CD4-positive, alpha-beta memory T cell (primary cell): ENCODE data around the gene THEMIS. TPM values are rescaled to one million over a fixed set of nuclear protein-coding genes. Genes with fewer than 3 reads are reported as not detected.
A peak's percentile ranks its signal among the peaks of the same experiment; 100 is the strongest.

Experiments
- CTCF ChIA-PET: fragments of 350-600 bp; sonication (Branson Sonifier 250); formaldehyde crosslinking; loops from one replicate; lab custom pipeline; 2021; ENCODE audit warnings: inconsistent platforms; ENCODE audit not compliant: partially characterized antibody; lab: Charles Lee
- POLR2A ChIA-PET: fragments of 350-600 bp; sonication (Branson Sonifier 250); formaldehyde crosslinking; loops from one replicate; lab custom pipeline; 2021; ENCODE audit not compliant: partially characterized antibody; lab: Charles Lee
- DNase-seq, 5 donors: peaks; one replicate each; pipeline versions ENCODE4 v3.0.0 to v3.0.0-alpha.2; 2020 to 2022; ENCODE audit warnings: mixed read lengths in 1 of 5
- H3K27ac ChIP-seq: one replicate; pipeline ENCODE4 v1.7.0; 2013; ENCODE audit warnings: low read depth, low read length
- H3K27me3 ChIP-seq: 2 replicates; pipeline ENCODE4 v1.7.0; 2013; ENCODE audit warnings: mild to moderate bottlenecking, low read length, moderate library complexity; ENCODE audit not compliant: insufficient read depth
- H3K36me3 ChIP-seq: 2 replicates; pipeline ENCODE4 v1.7.0; 2013; ENCODE audit warnings: mild to moderate bottlenecking, low read length, moderate library complexity; ENCODE audit not compliant: insufficient read depth
- H3K4me1 ChIP-seq: 2 replicates; pipeline ENCODE4 v1.7.0; 2013; ENCODE audit warnings: mild to moderate bottlenecking, low read length, moderate library complexity; ENCODE audit not compliant: insufficient read depth
- H3K4me3 ChIP-seq, 2 donors: one replicate each; pipeline ENCODE4 v1.7.0; 2013; ENCODE audit warnings: low read length in 2 of 2, mild to moderate bottlenecking in 1 of 2
- H3K9me3 ChIP-seq, 2 donors: one replicate each; pipeline ENCODE4 v1.7.0; 2013; ENCODE audit warnings: low read length in 2 of 2, control low read depth in 1 of 2; ENCODE audit not compliant: control insufficient read depth in 1 of 2
- H3K27ac Mint-ChIP-seq, 7 donors: one replicate each; pipeline ENCODE4 v1.8.0; 2020 to 2021; ENCODE audit warnings: mixed read lengths in 7 of 7, mild to moderate bottlenecking in 6 of 7, inconsistent platforms in 3 of 7, moderate library complexity in 3 of 7
- H3K27me3 Mint-ChIP-seq, 2 donors: one replicate each; pipeline ENCODE4 v1.8.0; 2020 to 2021; ENCODE audit warnings: mixed read lengths in 2 of 2
- H3K36me3 Mint-ChIP-seq, 2 donors: one replicate each; pipeline ENCODE4 v1.8.0; 2020 to 2021; ENCODE audit warnings: mixed read lengths in 2 of 2, inconsistent platforms in 1 of 2, mild to moderate bottlenecking in 1 of 2
- H3K4me1 Mint-ChIP-seq, 4 donors: one replicate each; pipeline ENCODE4 v1.8.0; 2020 to 2021; ENCODE audit warnings: mixed read lengths in 4 of 4, mild to moderate bottlenecking in 1 of 4
- H3K4me3 Mint-ChIP-seq, 8 donors: one replicate each; pipeline ENCODE4 v1.8.0; 2020 to 2021; ENCODE audit warnings: mixed read lengths in 8 of 8, mild to moderate bottlenecking in 7 of 8, moderate library complexity in 6 of 8, inconsistent platforms in 3 of 8
- H3K9me3 Mint-ChIP-seq, 8 donors: one replicate each; pipeline ENCODE4 v1.8.0; 2020 to 2021; ENCODE audit warnings: mixed read lengths in 8 of 8, mild to moderate bottlenecking in 5 of 8, inconsistent platforms in 3 of 8, moderate library complexity in 1 of 8
- intact Hi-C: fragments of 100-400 bp; cut with micrococcal nuclease; formaldehyde crosslinking; loops from one replicate; pipeline ENCODE4 v1.15.1; 2023
- polyA plus RNA-seq, 2 donors: library from polyadenylated mRNA; unstranded; fragments of 300-500 nt; fragmentation: Illumina TruSeq; gene quantifications; one replicate each; pipeline ENCODE4 v1.2.3, GENCODE V29; 2021
- total RNA-seq, 2 experiments: library from RNA; stranded (reverse); gene quantifications; one replicate each; pipeline ENCODE4 v1.2.3, GENCODE V29; 2021

THEMIS gene
- total and polyA plus RNA-seq, 4 experiments from 2014 or later: 58.1 to 112 (median 70.9) TPM

DNA sequence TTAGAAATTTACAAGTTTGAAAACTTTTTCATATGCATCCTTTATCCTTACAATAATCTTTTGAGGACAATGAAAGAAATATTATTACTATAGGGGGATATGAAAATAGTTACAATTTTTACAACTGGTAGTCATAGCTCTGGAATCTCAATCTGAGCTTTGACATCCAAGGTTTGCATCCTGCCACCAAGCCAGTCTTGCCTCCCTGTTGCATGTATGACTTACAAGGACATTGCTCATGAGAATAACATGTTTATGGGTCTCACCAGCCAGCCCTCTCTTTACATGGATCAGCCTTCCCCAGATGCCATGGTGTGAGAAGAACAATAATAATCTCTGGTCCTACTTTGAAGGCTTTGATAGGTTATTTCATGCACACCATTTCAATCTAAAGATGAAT is 67.5 kb downstream of the THEMIS start:
- ChIA-PET POLR2A (no interaction called here), CTCF (interaction anchor here (1.3 kb wide), 1 partner anchor 22 kb away, joined by 6 read pairs; no protein-coding TSS in a partner anchor)
- Histone ChIP-seq H3K27me3 (no peaks in the 10 kb centered on the region), H3K4me3 (no peak overlapping the region), H3K36me3 (peaks cover 5% of the 10 kb centered on the region), H3K27ac (no peak overlapping the region), H3K4me1 (peaks cover 14% of the 10 kb centered on the region), H3K9me3 (no peaks in the 10 kb centered on the region)
- Mint-ChIP-seq H3K27me3 (no peaks in the 10 kb centered on the region), H3K9me3 (no peaks in the 10 kb centered on the region), H3K4me1 (peaks cover 31 to 57% (median 43%) of the 10 kb centered on the region in 4 donors), H3K36me3 (peaks cover 45 to 62% of the 10 kb centered on the region in 2 donors), H3K27ac (peak overlapping the region in 1 of 7 donors; percentile 72), H3K4me3 (no peak overlapping the region)
- intact Hi-C loops: no loop called here
- no peak for DNase-seq

DNA sequence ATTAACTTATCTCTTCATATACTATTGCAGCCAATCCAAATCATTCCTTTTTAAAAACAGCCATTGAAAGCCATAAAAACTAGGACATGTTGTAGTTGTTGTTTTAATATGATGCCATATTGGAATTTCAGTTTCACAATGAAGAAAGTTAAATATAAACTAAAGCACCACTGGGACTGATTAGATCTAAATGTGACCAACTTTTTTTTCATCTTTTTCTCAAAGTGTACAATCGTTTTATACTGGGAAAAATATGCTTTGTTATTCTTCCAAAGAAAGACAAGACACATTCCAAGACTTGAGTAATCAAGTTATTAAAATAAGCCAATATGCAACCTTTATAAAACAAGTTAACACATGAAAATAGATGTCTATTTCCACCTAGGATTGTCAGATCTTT is 68.5 kb downstream of the THEMIS start:
- H3K4me1 ChIP-seq: peaks cover 14% of the 10 kb centered on the region
- H3K27me3 ChIP-seq: no peaks in the 10 kb centered on the region
- ChIA-PET POLR2A (no interaction called here), CTCF (no interaction called here)
- H3K9me3 ChIP-seq: no peaks in the 10 kb centered on the region
- H3K27ac Mint-ChIP-seq: no peak overlapping the region
- H3K36me3 Mint-ChIP-seq: peaks cover 55 to 70% of the 10 kb centered on the region in 2 donors
- intact Hi-C loops: no loop called here
- H3K9me3 Mint-ChIP-seq: no peaks in the 10 kb centered on the region
- no peak overlapping the region for H3K27ac ChIP-seq
- peaks cover 5% of the 10 kb centered on the region for H3K36me3 ChIP-seq
- H3K4me3 Mint-ChIP-seq: peak overlapping the region in 1 of 8 donors; percentile 30
- no peak overlapping the region for H3K4me3 ChIP-seq
- peaks cover 40 to 66% (median 50%) of the 10 kb centered on the region in 4 donors for H3K4me1 Mint-ChIP-seq
- no peak for DNase-seq
- H3K27me3 Mint-ChIP-seq: no peaks in the 10 kb centered on the region

DNA sequence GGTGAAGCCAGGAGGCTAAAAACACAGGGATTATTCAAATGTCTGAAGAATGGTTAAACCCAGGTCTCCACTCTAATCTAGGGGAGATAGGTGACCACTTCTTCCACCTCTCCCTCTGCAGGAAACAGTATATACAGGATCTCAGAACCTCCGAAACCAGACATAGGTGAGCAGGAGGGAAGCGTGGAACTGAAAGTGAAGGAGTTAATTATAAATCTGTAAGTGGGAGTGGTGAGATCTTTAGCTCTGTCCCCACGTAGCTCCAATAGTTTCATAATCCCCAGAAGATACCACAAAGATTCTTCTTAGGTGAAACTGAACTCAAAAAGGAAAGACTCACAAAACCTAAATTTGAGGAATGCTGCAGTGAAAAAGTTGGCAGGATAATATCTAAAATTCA is 76.8 kb downstream of the THEMIS start:
- peak overlapping the region in 4 of 7 donors; percentile 6 to 84 (median 18) for H3K27ac Mint-ChIP-seq
- Histone ChIP-seq H3K9me3 (no peaks in the 10 kb centered on the region), H3K36me3 (peaks cover 2% of the 10 kb centered on the region), H3K4me1 (peaks cover 42% of the 10 kb centered on the region), H3K4me3 (no peak overlapping the region), H3K27ac (no peak overlapping the region), H3K27me3 (no peaks in the 10 kb centered on the region)
- no peak for DNase-seq
- intact Hi-C loops: no loop called here
- peak overlapping the region in 5 of 8 donors; percentile 36 to 55 (median 47) for H3K4me3 Mint-ChIP-seq
- no peaks in the 10 kb centered on the region for H3K27me3 Mint-ChIP-seq
- POLR2A ChIA-PET: no interaction called here
- H3K4me1 Mint-ChIP-seq: peaks cover 48 to 80% (median 67%) of the 10 kb centered on the region in 4 donors
- H3K9me3 Mint-ChIP-seq: peaks cover 0 to 2% (median 0%) of the 10 kb centered on the region in 8 donors
- CTCF ChIA-PET: interaction anchor here (1.0 kb wide), 1 partner anchor 17 kb away, joined by 3 read pairs; no protein-coding TSS in a partner anchor
- H3K36me3 Mint-ChIP-seq: peaks cover 53 to 58% of the 10 kb centered on the region in 2 donors

DNA sequence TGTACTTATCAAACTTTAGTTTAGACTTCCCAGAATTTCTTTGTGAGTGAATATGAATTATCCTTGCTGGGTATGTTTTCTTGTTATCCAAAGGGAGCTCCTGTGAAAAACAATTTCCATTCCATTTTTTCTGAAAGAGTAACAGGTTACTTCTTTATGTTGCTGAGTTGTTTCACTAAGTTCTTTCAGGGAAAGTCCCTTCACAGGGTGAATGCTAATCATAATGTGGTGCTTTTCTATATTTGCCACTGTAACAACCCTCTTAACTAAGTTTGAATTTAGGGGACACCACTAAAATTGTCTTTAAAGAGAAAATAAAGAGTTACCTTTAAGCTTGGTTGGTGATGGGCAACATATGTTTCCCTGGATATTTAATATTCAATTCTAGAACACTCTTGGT is 79.4 kb downstream of the THEMIS start:
- DNase-seq: no peak
- Histone ChIP-seq H3K27me3 (no peaks in the 10 kb centered on the region), H3K4me1 (peaks cover 66% of the 10 kb centered on the region), H3K36me3 (no peaks in the 10 kb centered on the region), H3K9me3 (no peaks in the 10 kb centered on the region), H3K27ac (no peak overlapping the region), H3K4me3 (no peak overlapping the region)
- Mint-ChIP-seq H3K27ac (peak overlapping the region in 2 of 7 donors; percentile 73 to 87), H3K27me3 (no peaks in the 10 kb centered on the region), H3K4me1 (peaks cover 51 to 83% (median 70%) of the 10 kb centered on the region in 4 donors), H3K4me3 (peak overlapping the region in 1 of 8 donors; percentile 68), H3K36me3 (peaks cover 36 to 48% of the 10 kb centered on the region in 2 donors), H3K9me3 (peaks cover 0 to 2% (median 0%) of the 10 kb centered on the region in 8 donors)
- POLR2A ChIA-PET: no interaction called here
- CTCF ChIA-PET: interaction anchor here (1.2 kb wide), 1 partner anchor 14 kb away, joined by 4 read pairs; no protein-coding TSS in a partner anchor
- intact Hi-C loops: no loop called here

DNA sequence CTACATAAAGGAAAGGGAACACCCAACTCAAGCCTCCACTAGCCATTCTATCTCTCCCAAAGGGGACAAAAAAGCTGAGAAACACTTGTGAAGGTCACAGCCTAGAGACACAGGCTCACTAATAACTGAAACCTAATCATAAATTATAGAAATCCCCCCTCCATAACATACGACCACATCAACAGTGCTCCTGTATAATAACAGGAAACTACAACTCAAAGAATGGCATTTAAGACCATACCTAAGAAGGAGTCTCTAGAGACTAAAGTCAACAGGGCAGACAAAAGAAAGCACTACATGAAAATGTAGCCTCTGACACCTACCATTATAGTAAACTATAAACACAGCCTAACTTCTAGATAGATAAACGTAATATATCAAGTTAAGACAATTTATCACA is 82.7 kb downstream of the THEMIS start:
- H3K36me3 Mint-ChIP-seq: peaks cover 35 to 44% of the 10 kb centered on the region in 2 donors
- intact Hi-C loops: loop anchor here (1.0 kb wide), 1 partner anchor 11 kb away; no protein-coding TSS in a partner anchor

DNA sequence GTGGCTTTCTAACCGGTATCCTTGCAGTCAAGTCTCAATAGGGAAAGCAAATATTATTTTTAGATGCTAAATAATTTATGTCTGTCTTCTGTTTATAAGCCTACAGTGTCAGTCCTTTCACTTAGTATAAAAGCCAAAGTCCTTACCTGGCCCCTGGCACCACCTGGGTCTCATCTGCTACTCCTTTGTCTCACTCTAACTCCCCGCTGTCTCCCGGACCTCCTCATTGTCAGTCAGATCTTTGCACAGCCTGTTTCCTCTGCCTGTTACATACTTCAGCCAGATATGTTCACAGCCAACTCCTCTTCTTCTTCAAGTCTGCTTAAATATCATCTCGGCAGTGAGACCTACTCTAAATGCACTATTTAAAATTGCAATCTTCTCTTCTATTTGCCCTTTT is 84.2 kb downstream of the THEMIS start:
- Histone ChIP-seq H3K9me3 (no peaks in the 10 kb centered on the region), H3K27ac (no peak overlapping the region), H3K36me3 (no peaks in the 10 kb centered on the region), H3K27me3 (no peaks in the 10 kb centered on the region), H3K4me3 (no peak overlapping the region), H3K4me1 (peaks cover 89% of the 10 kb centered on the region)
- POLR2A ChIA-PET: no interaction called here
- peaks cover 41 to 57% of the 10 kb centered on the region in 2 donors for H3K36me3 Mint-ChIP-seq
- no peak for DNase-seq
- H3K4me1 Mint-ChIP-seq: peaks cover 69 to 90% (median 80%) of the 10 kb centered on the region in 4 donors
- no peaks in the 10 kb centered on the region for H3K9me3 Mint-ChIP-seq
- peak overlapping the region in 5 of 7 donors; percentile 0 to 63 (median 27) for H3K27ac Mint-ChIP-seq
- CTCF ChIA-PET: no interaction called here
- peak overlapping the region in 4 of 8 donors; percentile 4 to 53 (median 15) for H3K4me3 Mint-ChIP-seq
- intact Hi-C loops: no loop called here
- H3K27me3 Mint-ChIP-seq: no peaks in the 10 kb centered on the region

More for the DNA sequence above, 82.7 kb downstream of the THEMIS start:
- H3K4me1 ChIP-seq: peaks cover 84% of the 10 kb centered on the region
- Mint-ChIP-seq H3K4me3 (peak overlapping the region in 6 of 8 donors; percentile 3 to 64 (median 39)), H3K27me3 (no peaks in the 10 kb centered on the region), H3K27ac (peak overlapping the region; percentile 6 to 70 (median 53)), H3K9me3 (no peaks in the 10 kb centered on the region), H3K4me1 (peaks cover 57 to 86% (median 73%) of the 10 kb centered on the region in 4 donors)
- POLR2A ChIA-PET: no interaction called here
- H3K27me3 ChIP-seq: no peaks in the 10 kb centered on the region
- H3K27ac ChIP-seq: peak overlapping the region; percentile 8
- DNase-seq: no peak
- no peak overlapping the region for H3K4me3 ChIP-seq
- CTCF ChIA-PET: no interaction called here
- no peaks in the 10 kb centered on the region for H3K36me3 ChIP-seq
- H3K9me3 ChIP-seq: no peaks in the 10 kb centered on the region

DNA sequence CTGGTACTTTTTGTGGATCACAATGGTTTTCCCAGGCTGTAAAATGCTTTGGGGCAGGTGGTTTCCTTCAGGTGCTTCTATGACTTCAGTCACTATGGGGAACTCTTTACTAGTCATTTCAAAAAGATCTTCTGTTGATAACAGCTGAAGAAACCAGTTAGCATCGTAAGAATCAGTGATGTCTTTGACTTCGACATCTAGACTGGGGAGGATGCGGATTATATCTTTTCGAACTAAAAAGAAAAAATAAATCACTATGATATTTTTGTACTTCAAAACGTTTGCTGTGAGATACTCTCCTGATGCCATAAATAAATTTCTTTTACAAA is 87.2 kb downstream of the THEMIS start:
- peak in 2 of 5 donors; percentile 11 to 21 for DNase-seq
- Mint-ChIP-seq H3K4me1 (peaks cover 71 to 93% (median 82%) of the 10 kb centered on the region in 4 donors), H3K36me3 (peaks cover 57 to 77% of the 10 kb centered on the region in 2 donors), H3K4me3 (peak overlapping the region in 7 of 8 donors; percentile 18 to 74 (median 46)), H3K27ac (peak overlapping the region; percentile 48 to 86 (median 74)), H3K9me3 (no peaks in the 10 kb centered on the region), H3K27me3 (no peaks in the 10 kb centered on the region)
- Histone ChIP-seq H3K27ac (no peak overlapping the region), H3K36me3 (no peaks in the 10 kb centered on the region), H3K9me3 (no peaks in the 10 kb centered on the region), H3K4me3 (no peak overlapping the region), H3K27me3 (no peaks in the 10 kb centered on the region), H3K4me1 (peaks cover 93% of the 10 kb centered on the region)
- ChIA-PET CTCF (interaction anchor here (0.7 kb wide), 1 partner anchor 42 kb away, joined by 3 read pairs; no protein-coding TSS in a partner anchor), POLR2A (no interaction called here)
- intact Hi-C loops: no loop called here
